DOHH2 (cell line): Measurements from ENCODE around the gene TLE5.

ENCODE experiments used
- H3F3A ChIP-seq: fragments of 200-600 bp; sonication (generic), shearing (Covaris generic); 2 replicates; pipeline ENCODE4 v1.6.0; 2016; ENCODE audit warnings: antibody characterized with exemption, mild to moderate bottlenecking; ENCODE audit not compliant: control insufficient read depth, insufficient read depth
- H3K27ac ChIP-seq: fragments of 200-600 bp; sonication (generic); 2 replicates; pipeline ENCODE4 v1.5.1; 2014; ENCODE audit warnings: low read depth, mild to moderate bottlenecking, low read length, moderate library complexity
- H3K27me3 ChIP-seq: fragments of 200-600 bp; sonication (generic); 2 replicates; pipeline ENCODE4 v1.6.1; 2014; ENCODE audit warnings: mild to moderate bottlenecking, low read length, mixed read lengths; ENCODE audit not compliant: control insufficient read depth
- H3K36me3 ChIP-seq: fragments of 200-600 bp; sonication (generic); 2 replicates; pipeline ENCODE4 v1.6.1; 2014; ENCODE audit warnings: mild to moderate bottlenecking, low read length, moderate library complexity, mixed read lengths; ENCODE audit not compliant: control insufficient read depth
- H3K4me1 ChIP-seq: fragments of 200-600 bp; sonication (generic); 2 replicates; pipeline ENCODE4 v1.6.1; 2014; ENCODE audit warnings: mild to moderate bottlenecking, low read length, mixed read lengths; ENCODE audit not compliant: control insufficient read depth
- H3K4me2 ChIP-seq: fragments of 200-600 bp; sonication (generic); 2 replicates; pipeline ENCODE4 v1.6.0; 2014; ENCODE audit warnings: mild to moderate bottlenecking, low read length, moderate library complexity
- H3K4me3 ChIP-seq: fragments of 200-600 bp; sonication (generic); 2 replicates; pipeline ENCODE4 v1.5.1; 2014; ENCODE audit warnings: mild to moderate bottlenecking, low read length, mixed read lengths
- H3K79me2 ChIP-seq: fragments of 200-600 bp; sonication (generic); 2 replicates; pipeline ENCODE4 v1.6.1; 2014; ENCODE audit warnings: mild to moderate bottlenecking, low read length, mixed read lengths; ENCODE audit not compliant: control insufficient read depth
- H3K9me2 ChIP-seq: fragments of 200-600 bp; sonication (generic); replicated peaks from 2 replicates; pipeline ENCODE4 v1.6.1; 2014; ENCODE audit warnings: mild to moderate bottlenecking, low read length, mixed read lengths; ENCODE audit not compliant: control insufficient read depth
- H3K9me3 ChIP-seq: fragments of 200-600 bp; sonication (generic); 2 replicates; pipeline ENCODE4 v1.6.1; 2014; ENCODE audit warnings: antibody characterized with exemption, low read length, mixed read lengths; ENCODE audit not compliant: control insufficient read depth, insufficient read depth
- H4K20me1 ChIP-seq: fragments of 200-600 bp; sonication (generic); 2 replicates; pipeline ENCODE4 v1.6.0; 2014; ENCODE audit warnings: low read depth, mild to moderate bottlenecking, antibody characterized with exemption, low read length, moderate library complexity; ENCODE audit not compliant: control insufficient read depth, insufficient read depth
- EZH2phosphoT487 ChIP-seq: fragments of 200-600 bp; sonication (generic); IDR thresholded peaks from 2 replicates; pipeline ENCODE4 v1.6.1; 2017; ENCODE audit warnings: borderline replicate concordance, mild to moderate bottlenecking, antibody characterized with exemption, low read length, moderate library complexity, mixed read lengths
- TF ChIP-seq, protein P1 (sequence below): fragments of 200-600 bp; sonication (generic); IDR thresholded peaks from one replicate; pipeline ENCODE4 v1.5.1; 2014; ENCODE audit warnings: antibody characterized with exemption, mild to moderate bottlenecking, low read depth, low read length; ENCODE audit not compliant: poor library complexity, severe bottlenecking

TLE5 gene

DNA sequence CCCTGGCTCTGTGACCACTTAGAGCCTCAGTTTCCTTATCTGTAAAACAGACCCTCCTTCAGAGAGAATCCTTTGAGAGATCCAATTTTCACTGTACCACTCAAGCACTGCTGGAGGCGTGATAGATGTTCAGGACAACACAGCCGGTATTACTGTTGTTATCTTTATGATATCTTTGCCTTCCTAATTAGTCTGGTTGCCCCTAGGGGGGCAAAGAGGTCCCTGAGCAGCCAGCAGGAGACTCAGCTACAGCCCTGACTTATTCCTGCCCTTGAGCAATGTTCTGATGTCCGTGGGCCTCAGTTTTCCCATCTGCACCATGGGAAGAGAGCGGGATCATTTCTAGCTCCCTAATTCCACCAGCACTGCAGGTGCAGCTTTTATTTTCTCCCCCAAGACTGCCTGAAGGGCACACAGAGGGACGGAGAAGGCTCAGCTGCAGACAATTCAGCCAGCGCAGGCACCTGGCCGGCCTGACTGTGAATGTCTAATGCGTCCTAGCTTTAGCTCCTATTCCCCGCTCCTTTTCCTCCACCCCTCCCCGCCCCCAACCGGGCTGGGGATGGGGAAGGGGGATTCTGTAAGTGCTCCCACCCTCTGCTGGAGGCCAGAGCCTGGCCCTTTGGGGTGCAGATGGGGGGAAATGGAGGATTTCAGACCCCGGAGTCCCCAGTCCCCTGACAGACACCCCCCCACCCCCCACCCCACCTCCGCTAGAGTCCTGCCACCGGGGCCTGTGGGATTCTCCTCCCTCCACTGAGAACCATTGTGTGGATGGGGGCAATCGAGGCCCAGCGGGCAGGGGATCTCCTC is 16.2 kb downstream of the TLE5 start:
- H3K27ac ChIP-seq: no peak overlapping the region
- TF ChIP-seq EZH2phosphoT487: no peak
- TF ChIP-seq, protein P1, sequence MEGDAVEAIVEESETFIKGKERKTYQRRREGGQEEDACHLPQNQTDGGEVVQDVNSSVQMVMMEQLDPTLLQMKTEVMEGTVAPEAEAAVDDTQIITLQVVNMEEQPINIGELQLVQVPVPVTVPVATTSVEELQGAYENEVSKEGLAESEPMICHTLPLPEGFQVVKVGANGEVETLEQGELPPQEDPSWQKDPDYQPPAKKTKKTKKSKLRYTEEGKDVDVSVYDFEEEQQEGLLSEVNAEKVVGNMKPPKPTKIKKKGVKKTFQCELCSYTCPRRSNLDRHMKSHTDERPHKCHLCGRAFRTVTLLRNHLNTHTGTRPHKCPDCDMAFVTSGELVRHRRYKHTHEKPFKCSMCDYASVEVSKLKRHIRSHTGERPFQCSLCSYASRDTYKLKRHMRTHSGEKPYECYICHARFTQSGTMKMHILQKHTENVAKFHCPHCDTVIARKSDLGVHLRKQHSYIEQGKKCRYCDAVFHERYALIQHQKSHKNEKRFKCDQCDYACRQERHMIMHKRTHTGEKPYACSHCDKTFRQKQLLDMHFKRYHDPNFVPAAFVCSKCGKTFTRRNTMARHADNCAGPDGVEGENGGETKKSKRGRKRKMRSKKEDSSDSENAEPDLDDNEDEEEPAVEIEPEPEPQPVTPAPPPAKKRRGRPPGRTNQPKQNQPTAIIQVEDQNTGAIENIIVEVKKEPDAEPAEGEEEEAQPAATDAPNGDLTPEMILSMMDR: no peak
- no peak overlapping the region for H3K4me3 ChIP-seq
- H3K4me2 ChIP-seq: no peak overlapping the region
- no peaks in the 10 kb centered on the region for H3K9me2 ChIP-seq
- no peaks in the 10 kb centered on the region for H4K20me1 ChIP-seq
- peaks cover 11% of the 10 kb centered on the region; the same call in 1 of the 2 replicates for H3K27me3 ChIP-seq
- H3F3A ChIP-seq: 0 out of 2 replicates have a peak, but pooled peaks cover 5% of the 10 kb centered on the region
- no peaks in the 10 kb centered on the region for H3K9me3 ChIP-seq
- H3K36me3 ChIP-seq: no peaks in the 10 kb centered on the region
- H3K79me2 ChIP-seq: no peaks in the 10 kb centered on the region
- H3K4me1 ChIP-seq: peaks cover 15% of the 10 kb centered on the region

DNA sequence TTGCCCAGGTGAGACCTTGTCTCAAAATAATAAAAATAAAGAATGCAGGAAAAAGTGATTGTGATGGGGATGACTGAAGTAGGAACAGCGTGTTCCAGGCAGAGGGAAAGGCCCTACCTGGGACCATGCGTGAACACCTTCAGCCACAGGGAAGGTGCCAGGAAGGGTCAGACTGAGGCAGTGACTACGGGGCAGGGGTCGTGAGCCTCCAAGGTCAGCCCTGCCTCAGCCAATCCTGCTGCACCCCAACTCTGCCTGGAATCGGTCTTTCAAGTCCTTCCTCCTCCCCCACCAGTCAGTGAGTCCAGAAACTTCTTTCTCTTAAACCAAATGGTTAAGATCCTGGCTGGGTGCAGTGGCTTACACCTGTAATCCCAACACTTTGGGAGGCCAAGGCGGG is 17.1 kb downstream of the TLE5 start:
- Histone ChIP-seq H3K4me2 (no peak overlapping the region), H3F3A (0 out of 2 replicates have a peak, but pooled peaks cover 8% of the 10 kb centered on the region), H3K9me3 (no peaks in the 10 kb centered on the region), H3K9me2 (no peaks in the 10 kb centered on the region), H3K27ac (no peak overlapping the region), H3K27me3 (peaks cover 11% of the 10 kb centered on the region; the same call in 1 of the 2 replicates), H3K79me2 (no peaks in the 10 kb centered on the region), H3K4me3 (no peak overlapping the region), H3K36me3 (no peaks in the 10 kb centered on the region), H4K20me1 (no peaks in the 10 kb centered on the region), H3K4me1 (peaks cover 20% of the 10 kb centered on the region)
- TF ChIP-seq, protein P1: no peak
- no peak for TF ChIP-seq EZH2phosphoT487

DNA sequence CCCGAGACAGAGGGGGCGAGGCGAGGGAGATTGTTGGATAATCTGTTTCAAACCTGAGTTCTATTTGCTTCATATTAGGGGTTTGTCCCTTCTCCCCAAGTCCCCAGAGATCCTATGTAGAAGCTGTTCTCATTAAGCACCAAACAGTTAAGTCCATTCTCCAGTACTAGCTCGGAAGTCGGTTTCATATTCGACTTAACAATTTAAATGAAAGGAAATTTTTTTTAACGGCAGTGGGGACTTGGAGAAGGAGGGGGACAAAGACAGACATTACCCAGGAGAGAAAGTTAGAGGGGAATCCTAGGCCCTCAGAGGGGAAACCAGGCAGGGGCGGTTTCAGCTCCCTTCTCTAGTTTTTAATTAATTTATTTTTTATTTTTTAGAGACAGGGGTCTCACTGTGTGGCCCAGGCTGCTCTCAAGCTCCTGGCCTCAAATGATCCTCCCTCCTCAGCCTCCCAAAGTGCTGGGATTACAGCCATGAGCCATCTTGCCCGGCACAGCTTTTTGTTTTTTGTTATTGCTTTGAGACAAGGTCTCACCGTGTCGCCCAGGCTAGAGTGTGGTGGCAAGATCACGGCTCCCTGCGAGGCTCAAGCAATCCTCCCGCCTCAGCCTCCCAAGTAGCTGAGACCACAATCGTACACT is 19.6 kb downstream of the TLE5 start:
- Histone ChIP-seq H3K9me3 (no peaks in the 10 kb centered on the region), H3K79me2 (no peaks in the 10 kb centered on the region), H3K4me3 (no peak overlapping the region), H3K27me3 (0 out of 2 replicates have a peak, but pooled peaks cover 7% of the 10 kb centered on the region), H3K4me1 (peaks cover 23% of the 10 kb centered on the region), H3K4me2 (no peak overlapping the region), H4K20me1 (no peaks in the 10 kb centered on the region), H3K27ac (no peak overlapping the region), H3K36me3 (no peaks in the 10 kb centered on the region), H3K9me2 (no peaks in the 10 kb centered on the region), H3F3A (peaks cover 10% of the 10 kb centered on the region; the same call in 1 of the 2 replicates)
- TF ChIP-seq, protein P1: no peak
- no peak for TF ChIP-seq EZH2phosphoT487
